C4-2B (cell line): ENCODE measurements around the gene RGL2.

Experiments
- CTCF ChIP-seq: fragments of 450-650 bp; conservative IDR thresholded peaks from 2 replicates; pipeline ENCODE4 v1.5.1; 2017; ENCODE audit warnings: mild to moderate bottlenecking
- ZFX ChIP-seq: fragments of 450-650 bp; IDR thresholded peaks from 2 replicates; pipeline ENCODE4 v1.6.1; 2017

DNA sequence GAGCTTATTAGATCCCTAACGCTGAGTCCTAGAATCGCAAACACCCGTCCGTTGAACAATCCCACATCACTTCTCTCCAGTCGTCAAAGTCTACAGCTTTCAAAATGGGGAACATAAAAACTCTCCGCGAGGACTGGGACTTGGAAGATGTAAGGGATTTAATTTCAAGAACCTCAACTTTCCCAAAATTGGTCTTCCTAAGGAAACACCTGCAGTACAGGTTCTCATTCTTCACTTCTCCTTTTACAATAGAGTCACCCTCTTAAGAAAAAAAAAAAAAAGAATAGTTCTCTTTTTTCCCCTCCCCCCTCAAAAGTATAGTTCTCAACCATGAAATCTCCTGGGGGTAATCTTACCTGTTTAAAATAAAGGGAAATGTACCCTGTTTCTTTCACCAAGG is 25.4 kb upstream of the RGL2 start:
- TF ChIP-seq CTCF (no peak), ZFX (no peak)
